Measurements from ENCODE around the gene IL7R.

DNA sequence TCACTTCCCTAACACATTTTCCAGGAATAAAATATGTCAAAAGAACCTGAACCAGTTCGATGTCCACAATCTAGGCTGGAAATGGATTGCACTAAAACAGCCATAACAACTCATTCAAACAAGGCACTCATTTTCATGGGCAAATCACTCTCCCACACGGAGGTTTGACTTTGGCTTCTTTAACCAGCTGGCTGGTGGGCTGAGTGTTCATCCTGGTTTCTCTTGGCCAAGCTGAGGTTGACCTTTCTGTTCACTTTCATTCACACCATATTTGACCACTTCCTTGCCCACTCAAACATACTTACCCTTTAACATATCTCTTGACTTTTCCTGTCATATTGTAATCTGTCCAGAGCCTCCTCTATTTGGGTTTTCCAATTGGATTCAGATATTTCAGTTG is 5.4 kb downstream of the IL7R start:
- TF ChIP-seq POLR2AphosphoS5 (IDR thresholded peaks at IDR 0.05) = no peak
- TF ChIP-seq, protein P1, sequence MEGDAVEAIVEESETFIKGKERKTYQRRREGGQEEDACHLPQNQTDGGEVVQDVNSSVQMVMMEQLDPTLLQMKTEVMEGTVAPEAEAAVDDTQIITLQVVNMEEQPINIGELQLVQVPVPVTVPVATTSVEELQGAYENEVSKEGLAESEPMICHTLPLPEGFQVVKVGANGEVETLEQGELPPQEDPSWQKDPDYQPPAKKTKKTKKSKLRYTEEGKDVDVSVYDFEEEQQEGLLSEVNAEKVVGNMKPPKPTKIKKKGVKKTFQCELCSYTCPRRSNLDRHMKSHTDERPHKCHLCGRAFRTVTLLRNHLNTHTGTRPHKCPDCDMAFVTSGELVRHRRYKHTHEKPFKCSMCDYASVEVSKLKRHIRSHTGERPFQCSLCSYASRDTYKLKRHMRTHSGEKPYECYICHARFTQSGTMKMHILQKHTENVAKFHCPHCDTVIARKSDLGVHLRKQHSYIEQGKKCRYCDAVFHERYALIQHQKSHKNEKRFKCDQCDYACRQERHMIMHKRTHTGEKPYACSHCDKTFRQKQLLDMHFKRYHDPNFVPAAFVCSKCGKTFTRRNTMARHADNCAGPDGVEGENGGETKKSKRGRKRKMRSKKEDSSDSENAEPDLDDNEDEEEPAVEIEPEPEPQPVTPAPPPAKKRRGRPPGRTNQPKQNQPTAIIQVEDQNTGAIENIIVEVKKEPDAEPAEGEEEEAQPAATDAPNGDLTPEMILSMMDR (IDR thresholded peaks at IDR 0.05) = no peak
- TF ChIP-seq POLR2A (IDR thresholded peaks at IDR 0.05) = no peak

Measured in breast epithelium (tissue), 3 donors.